ENCODE results near the gene MIDN.

MIDN gene

DNA sequence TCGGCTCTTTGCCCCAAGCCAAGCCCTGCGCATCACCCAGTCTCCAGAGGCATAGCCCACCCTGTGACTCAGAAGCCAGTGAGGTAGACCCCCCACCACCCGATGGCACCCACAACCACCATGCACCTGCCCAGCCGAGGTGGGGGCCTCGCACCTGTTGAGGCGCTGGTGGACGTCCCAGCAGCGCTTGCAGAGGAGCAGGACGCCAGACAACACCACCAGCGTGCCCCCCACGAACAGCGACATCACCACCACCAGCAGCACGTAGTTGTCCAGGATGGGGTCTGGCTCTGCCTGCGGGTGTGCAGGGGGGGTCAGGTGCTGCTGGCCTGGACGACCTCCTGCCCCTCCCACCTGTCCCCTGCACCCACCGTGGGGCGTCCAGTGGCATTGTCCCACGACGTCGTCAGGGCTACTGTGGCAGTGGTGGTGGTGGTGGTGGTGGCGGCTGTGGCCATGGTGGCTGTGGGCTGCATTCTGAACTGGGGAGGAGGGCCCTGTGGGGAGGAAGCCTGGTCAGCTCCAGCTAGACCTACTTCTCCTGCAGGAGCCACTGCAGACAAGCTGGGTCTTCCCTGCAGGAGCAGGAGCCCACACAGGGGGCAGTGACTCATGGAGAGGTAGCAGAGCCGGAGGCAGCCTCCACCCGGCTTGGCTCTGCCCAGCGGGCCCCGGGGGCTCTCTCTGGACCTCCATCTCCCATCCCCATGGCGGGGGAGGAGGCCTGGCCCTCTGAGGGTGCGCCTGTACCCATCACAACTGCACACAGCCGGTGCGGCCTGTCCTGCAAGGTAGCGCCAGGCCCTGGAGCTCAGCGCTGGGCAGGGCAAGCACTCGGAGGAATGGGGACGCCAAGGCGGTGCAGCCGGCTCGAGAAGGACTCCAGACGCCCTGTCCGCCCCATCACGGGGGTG, 12.5 kb upstream of the MIDN start:
- Histone ChIP-seq H3K4me3 (ENCODE audit: low read depth, low read length) (peak overlapping the region; percentile 10; the same call in 1 of the 2 replicates), H3K27ac (ENCODE audit: extremely low read depth, low read depth, low read length) (no peak overlapping the region), H3K4me1 (ENCODE audit: control insufficient read depth, insufficient read depth, low read length) (no peaks in the 10 kb centered on the region; the same call in none of the 2 replicates), H3K9me3 (ENCODE audit: control insufficient read depth, insufficient read depth, low read depth, low read length) (no peaks in the 10 kb centered on the region), H3K36me3 (ENCODE audit: control insufficient read depth in 2 of 2, insufficient read depth in 1 of 2, low read length in 2 of 2) (peaks cover 0 to 37% of the 10 kb centered on the region in 2 experiments; a peak in 1 of 3 replicates)
- ChIA-PET CTCF (interaction anchor here (0.7 kb wide), 1 partner anchor 243 kb away, joined by 3 read pairs; no protein-coding TSS in a partner anchor), POLR2A (interaction anchor here (0.8 to 1.5 kb wide), 2 partner anchors 17 to 33 kb away, joined by 4 read pairs; partner anchors contain the start of gene CIRBP)
- TF ChIP-seq ZNF548 (tag by site-specific recombination; IDR thresholded peaks at IDR 0.05) (no peak), SCRT1 (tag by site-specific recombination; IDR thresholded peaks at IDR 0.05; ENCODE audit: borderline replicate concordance) (peak; percentile 62; the same call in 1 of the 2 replicates), ZNF10 (tag by site-specific recombination; IDR thresholded peaks at IDR 0.05) (no peak), ZNF629 (tag by site-specific recombination; IDR thresholded peaks at IDR 0.05) (no peak), YY1 (tag by site-specific recombination; IDR thresholded peaks at IDR 0.05) (no peak), ZNF544 (tag by site-specific recombination; IDR thresholded peaks at IDR 0.05) (no peak), ZNF391 (tag by site-specific recombination; IDR thresholded peaks at IDR 0.05; ENCODE audit: borderline replicate concordance, low read depth) (no peak), ZNF433 (tag by site-specific recombination; IDR thresholded peaks at IDR 0.05; ENCODE audit: low read depth) (no peak), ZNF555 (tag by site-specific recombination; conservative IDR thresholded peaks at IDR 0.05) (no peak), ZNF600 (tag by site-specific recombination; IDR thresholded peaks at IDR 0.05) (peak; percentile 58), ZNF350 (tag by site-specific recombination; IDR thresholded peaks at IDR 0.05) (no peak), ZNF223 (tag by site-specific recombination; IDR thresholded peaks at IDR 0.05) (peak; percentile 83), GLI4 (tag by site-specific recombination; IDR thresholded peaks at IDR 0.05) (no peak), ZNF624 (tag by site-specific recombination; IDR thresholded peaks at IDR 0.05) (no peak), SALL2 (tag by site-specific recombination; IDR thresholded peaks at IDR 0.05; ENCODE audit: borderline replicate concordance) (no peak), ZNF48 (tag by site-specific recombination; IDR thresholded peaks at IDR 0.05) (no peak), ZSCAN23 (tag by site-specific recombination; IDR thresholded peaks at IDR 0.05) (no peak), ZNF114 (tag by site-specific recombination; IDR thresholded peaks at IDR 0.05) (no peak), ZNF23 (tag by site-specific recombination; IDR thresholded peaks at IDR 0.05; ENCODE audit: borderline replicate concordance) (no peak), GLIS1 (tag by site-specific recombination; IDR thresholded peaks at IDR 0.05) (peak; percentile 81), OSR2 (tag by site-specific recombination; IDR thresholded peaks at IDR 0.05) (peak; percentile 75)
- TF ChIP-seq, protein P1, sequence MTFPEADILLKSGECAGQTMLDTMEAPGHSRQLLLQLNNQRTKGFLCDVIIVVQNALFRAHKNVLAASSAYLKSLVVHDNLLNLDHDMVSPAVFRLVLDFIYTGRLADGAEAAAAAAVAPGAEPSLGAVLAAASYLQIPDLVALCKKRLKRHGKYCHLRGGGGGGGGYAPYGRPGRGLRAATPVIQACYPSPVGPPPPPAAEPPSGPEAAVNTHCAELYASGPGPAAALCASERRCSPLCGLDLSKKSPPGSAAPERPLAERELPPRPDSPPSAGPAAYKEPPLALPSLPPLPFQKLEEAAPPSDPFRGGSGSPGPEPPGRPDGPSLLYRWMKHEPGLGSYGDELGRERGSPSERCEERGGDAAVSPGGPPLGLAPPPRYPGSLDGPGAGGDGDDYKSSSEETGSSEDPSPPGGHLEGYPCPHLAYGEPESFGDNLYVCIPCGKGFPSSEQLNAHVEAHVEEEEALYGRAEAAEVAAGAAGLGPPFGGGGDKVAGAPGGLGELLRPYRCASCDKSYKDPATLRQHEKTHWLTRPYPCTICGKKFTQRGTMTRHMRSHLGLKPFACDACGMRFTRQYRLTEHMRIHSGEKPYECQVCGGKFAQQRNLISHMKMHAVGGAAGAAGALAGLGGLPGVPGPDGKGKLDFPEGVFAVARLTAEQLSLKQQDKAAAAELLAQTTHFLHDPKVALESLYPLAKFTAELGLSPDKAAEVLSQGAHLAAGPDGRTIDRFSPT (tag by site-specific recombination; IDR thresholded peaks at IDR 0.05): peak; percentile 28; the same call in 1 of the 2 replicates
- TF ChIP-seq, protein P2, sequence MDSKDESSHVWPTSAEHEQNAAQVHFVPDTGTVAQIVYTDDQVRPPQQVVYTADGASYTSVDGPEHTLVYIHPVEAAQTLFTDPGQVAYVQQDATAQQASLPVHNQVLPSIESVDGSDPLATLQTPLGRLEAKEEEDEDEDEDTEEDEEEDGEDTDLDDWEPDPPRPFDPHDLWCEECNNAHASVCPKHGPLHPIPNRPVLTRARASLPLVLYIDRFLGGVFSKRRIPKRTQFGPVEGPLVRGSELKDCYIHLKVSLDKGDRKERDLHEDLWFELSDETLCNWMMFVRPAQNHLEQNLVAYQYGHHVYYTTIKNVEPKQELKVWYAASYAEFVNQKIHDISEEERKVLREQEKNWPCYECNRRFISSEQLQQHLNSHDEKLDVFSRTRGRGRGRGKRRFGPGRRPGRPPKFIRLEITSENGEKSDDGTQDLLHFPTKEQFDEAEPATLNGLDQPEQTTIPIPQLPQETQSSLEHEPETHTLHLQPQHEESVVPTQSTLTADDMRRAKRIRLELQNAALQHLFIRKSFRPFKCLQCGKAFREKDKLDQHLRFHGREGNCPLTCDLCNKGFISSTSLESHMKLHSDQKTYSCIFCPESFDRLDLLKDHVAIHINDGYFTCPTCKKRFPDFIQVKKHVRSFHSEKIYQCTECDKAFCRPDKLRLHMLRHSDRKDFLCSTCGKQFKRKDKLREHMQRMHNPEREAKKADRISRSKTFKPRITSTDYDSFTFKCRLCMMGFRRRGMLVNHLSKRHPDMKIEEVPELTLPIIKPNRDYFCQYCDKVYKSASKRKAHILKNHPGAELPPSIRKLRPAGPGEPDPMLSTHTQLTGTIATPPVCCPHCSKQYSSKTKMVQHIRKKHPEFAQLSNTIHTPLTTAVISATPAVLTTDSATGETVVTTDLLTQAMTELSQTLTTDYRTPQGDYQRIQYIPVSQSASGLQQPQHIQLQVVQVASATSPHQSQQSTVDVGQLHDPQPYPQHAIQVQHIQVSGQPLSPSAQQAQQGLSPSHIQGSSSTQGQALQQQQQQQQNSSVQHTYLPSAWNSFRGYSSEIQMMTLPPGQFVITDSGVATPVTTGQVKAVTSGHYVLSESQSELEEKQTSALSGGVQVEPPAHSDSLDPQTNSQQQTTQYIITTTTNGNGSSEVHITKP (tag by site-specific recombination; IDR thresholded peaks at IDR 0.05): no peak
- TF ChIP-seq, protein P3, sequence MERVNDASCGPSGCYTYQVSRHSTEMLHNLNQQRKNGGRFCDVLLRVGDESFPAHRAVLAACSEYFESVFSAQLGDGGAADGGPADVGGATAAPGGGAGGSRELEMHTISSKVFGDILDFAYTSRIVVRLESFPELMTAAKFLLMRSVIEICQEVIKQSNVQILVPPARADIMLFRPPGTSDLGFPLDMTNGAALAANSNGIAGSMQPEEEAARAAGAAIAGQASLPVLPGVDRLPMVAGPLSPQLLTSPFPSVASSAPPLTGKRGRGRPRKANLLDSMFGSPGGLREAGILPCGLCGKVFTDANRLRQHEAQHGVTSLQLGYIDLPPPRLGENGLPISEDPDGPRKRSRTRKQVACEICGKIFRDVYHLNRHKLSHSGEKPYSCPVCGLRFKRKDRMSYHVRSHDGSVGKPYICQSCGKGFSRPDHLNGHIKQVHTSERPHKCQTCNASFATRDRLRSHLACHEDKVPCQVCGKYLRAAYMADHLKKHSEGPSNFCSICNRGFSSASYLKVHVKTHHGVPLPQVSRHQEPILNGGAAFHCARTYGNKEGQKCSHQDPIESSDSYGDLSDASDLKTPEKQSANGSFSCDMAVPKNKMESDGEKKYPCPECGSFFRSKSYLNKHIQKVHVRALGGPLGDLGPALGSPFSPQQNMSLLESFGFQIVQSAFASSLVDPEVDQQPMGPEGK (tag by site-specific recombination; IDR thresholded peaks at IDR 0.05): peak; percentile 37
- TF ChIP-seq, protein P4, sequence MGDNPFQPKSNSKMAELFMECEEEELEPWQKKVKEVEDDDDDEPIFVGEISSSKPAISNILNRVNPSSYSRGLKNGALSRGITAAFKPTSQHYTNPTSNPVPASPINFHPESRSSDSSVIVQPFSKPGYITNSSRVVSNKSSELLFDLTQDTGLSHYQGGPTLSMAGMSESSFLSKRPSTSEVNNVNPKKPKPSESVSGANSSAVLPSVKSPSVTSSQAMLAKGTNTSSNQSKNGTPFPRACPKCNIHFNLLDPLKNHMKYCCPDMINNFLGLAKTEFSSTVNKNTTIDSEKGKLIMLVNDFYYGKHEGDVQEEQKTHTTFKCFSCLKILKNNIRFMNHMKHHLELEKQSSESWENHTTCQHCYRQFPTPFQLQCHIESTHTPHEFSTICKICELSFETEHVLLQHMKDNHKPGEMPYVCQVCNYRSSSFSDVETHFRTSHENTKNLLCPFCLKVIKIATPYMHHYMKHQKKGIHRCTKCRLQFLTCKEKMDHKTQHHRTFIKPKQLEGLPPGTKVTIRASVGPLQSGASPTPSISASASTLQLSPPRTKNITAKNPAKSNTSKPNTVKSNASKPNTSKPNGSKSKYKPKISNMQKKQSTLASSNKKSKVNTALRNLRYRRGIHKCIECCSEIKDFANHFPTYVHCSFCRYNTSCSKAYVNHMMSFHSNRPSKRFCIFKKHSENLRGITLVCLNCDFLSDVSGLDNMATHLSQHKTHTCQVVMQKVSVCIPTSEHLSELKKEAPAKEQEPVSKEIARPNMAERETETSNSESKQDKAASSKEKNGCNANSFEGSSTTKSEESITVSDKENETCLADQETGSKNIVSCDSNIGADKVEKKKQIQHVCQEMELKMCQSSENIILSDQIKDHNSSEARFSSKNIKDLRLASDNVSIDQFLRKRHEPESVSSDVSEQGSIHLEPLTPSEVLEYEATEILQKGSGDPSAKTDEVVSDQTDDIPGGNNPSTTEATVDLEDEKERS (tag by site-specific recombination; IDR thresholded peaks at IDR 0.05): no peak
